Measurements from ENCODE around the gene PARD6G.

PARD6G gene

GRCh38 chr18:80107426-80107825 lies 139.9 kb downstream of the PARD6G start:
- DNase-seq (ENCODE audit: low spot score): no peak

Measured in AG20443 (cell line).